GM19035 (cell line): ENCODE results near the gene AP2A1.
"Not testable (repeated sequence)": the region's sequence is repeated elsewhere in the genome, so short reads cannot be mapped to it uniquely, and the experiment has no call there.

ENCODE experiments used
- ATAC-seq: cut with Tn5 transposase; IDR thresholded peaks from one replicate; pipeline ENCODE4 v1.9.1; 2021; ENCODE audit not compliant: unreplicated experiment

Gene AP2A1

GRCh38 chr19:49766930-49767299 lies at the start of gene AP2A1:
Gene AP2A1 (plus strand): TSS chr19:49767001. CDS start chr19:49767134, 133 bp downstream.
- ATAC-seq, result no peak

- no peak for ATAC-seq
Measured at GRCh38 chr19:49718511-49718910, 48.3 kb upstream of the AP2A1 start.

- no peak for ATAC-seq
Measured at GRCh38 chr19:49718991-49719390, 47.8 kb upstream of the AP2A1 start.

- not testable (repeated sequence) for ATAC-seq
Measured at GRCh38 chr19:49719420-49719819, 47.4 kb upstream of the AP2A1 start.

- ATAC-seq, result no peak
Measured at GRCh38 chr19:49727217-49728030, 39.4 kb upstream of the AP2A1 start.

- no peak for ATAC-seq
Measured at GRCh38 chr19:49730166-49730565, 36.6 kb upstream of the AP2A1 start.

GRCh38 chr19:49738268-49738667 lies 28.5 kb upstream of the AP2A1 start:
- ATAC-seq, result no peak

- no peak for ATAC-seq
Measured at GRCh38 chr19:49739098-49739497, 27.7 kb upstream of the AP2A1 start.

GRCh38 chr19:49739933-49740332 lies 26.9 kb upstream of the AP2A1 start:
- no peak for ATAC-seq

- ATAC-seq, result no peak
Measured at GRCh38 chr19:49741210-49741844, 25.5 kb upstream of the AP2A1 start.

- no peak for ATAC-seq
Measured at GRCh38 chr19:49744946-49745381, 21.8 kb upstream of the AP2A1 start.

GRCh38 chr19:49746206-49746958 lies 20.4 kb upstream of the AP2A1 start:
- ATAC-seq, result no peak

- ATAC-seq, result no peak
Measured at GRCh38 chr19:49749055-49749716, 17.6 kb upstream of the AP2A1 start.

GRCh38 chr19:49749771-49750170 lies 17.0 kb upstream of the AP2A1 start:
- no peak for ATAC-seq

- ATAC-seq, result no peak
Measured at GRCh38 chr19:49752701-49753100, 14.1 kb upstream of the AP2A1 start.

GRCh38 chr19:49755956-49756355 lies 10.8 kb upstream of the AP2A1 start:
- ATAC-seq, result no peak

GRCh38 chr19:49758292-49758691 lies 8.5 kb upstream of the AP2A1 start:
- no peak for ATAC-seq

- ATAC-seq, result no peak
Measured at GRCh38 chr19:49761249-49761624, 5.6 kb upstream of the AP2A1 start.

GRCh38 chr19:49761625-49762311 lies 5.0 kb upstream of the AP2A1 start:
- ATAC-seq, result no peak

- ATAC-seq, result no peak
Measured at GRCh38 chr19:49763230-49763629, 3.6 kb upstream of the AP2A1 start, which contains the start of gene TSKS. Gene TSKS (minus strand): TSS chr19:49763306. CDS start chr19:49763247, 59 bp downstream.

GRCh38 chr19:49764341-49764740 lies 2.5 kb upstream of the AP2A1 start:
- no peak for ATAC-seq
